Tibial nerve (tissue), 4 donors: ENCODE data around the gene BTBD7.

Experiments used
- CTCF ChIP-seq, 5 experiments: fragments of 200-600 bp in 3 of 5; fragments of 450-650 bp in 2 of 5; sonication (generic) in 3 of 5; IDR thresholded peaks; one replicate each; pipeline ENCODE4 v1.5.1; 2016 to 2019; ENCODE audit warnings: antibody characterized with exemption in 5 of 5, mild to moderate bottlenecking in 3 of 5, moderate library complexity in 2 of 5
- EP300 ChIP-seq, 2 donors: sonication (generic); formaldehyde crosslinking; IDR thresholded peaks; one replicate each; pipeline ENCODE4 v1.6.1; 2017; ENCODE audit warnings: antibody characterized with exemption in 2 of 2, mild to moderate bottlenecking in 1 of 2
- POLR2A ChIP-seq, 2 donors: fragments of 450-650 bp; IDR thresholded peaks; one replicate each; pipeline ENCODE4 v1.6.1; 2017; ENCODE audit warnings: antibody characterized with exemption in 2 of 2, mild to moderate bottlenecking in 2 of 2, moderate library complexity in 2 of 2

GRCh38 chr14:93231129-93231979 is 101.5 kb downstream of the BTBD7 start:
- TF ChIP-seq CTCF (IDR thresholded peaks at IDR 0.05), result no peak
- TF ChIP-seq POLR2A (IDR thresholded peaks at IDR 0.05), result no peak
- TF ChIP-seq EP300 (IDR thresholded peaks at IDR 0.05), result no peak
